ENCODE results near the gene HECW1. TPM values are rescaled to one million over a fixed set of nuclear protein-coding genes. Genes with fewer than 3 reads are reported as not detected.
"Not testable (repeated sequence)": the region's sequence is repeated elsewhere in the genome, so short reads cannot be mapped to it uniquely, and the experiment has no call there.

Gene HECW1
- total RNA-seq, 4 donors from 2014 or later, result 0.83 to 3.9 (median 2.7) TPM; not detected in 1

DNA sequence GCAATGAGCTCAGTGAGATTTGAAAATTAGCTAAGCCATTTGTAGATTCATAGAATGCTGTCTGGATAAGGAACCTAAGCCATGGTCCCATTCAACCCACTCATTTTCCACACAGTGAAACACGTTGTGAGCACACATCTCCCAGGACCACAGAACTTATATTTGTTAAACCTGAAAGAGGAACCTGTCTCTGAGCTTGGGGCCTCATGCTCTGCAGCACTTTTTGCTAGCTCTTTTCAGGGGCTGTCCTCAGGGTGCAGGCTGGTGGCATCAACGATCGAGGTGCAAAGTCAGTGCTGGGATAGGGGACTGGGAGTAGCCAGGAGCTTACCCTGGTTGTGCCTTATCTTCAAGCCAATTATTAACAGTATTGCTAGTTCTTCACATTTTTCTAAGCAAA, 11.9 kb downstream of the HECW1 start:
- no peaks in the 10 kb centered on the region for H3K27me3 ChIP-seq
- H3K36me3 ChIP-seq, result no peaks in the 10 kb centered on the region
- no peaks in the 10 kb centered on the region for H3K9me3 ChIP-seq
- no peaks in the 10 kb centered on the region for H3K4me1 ChIP-seq
- no peak overlapping the region for H3K4me3 ChIP-seq
- H3K27ac ChIP-seq, result no peak overlapping the region
- no peak for DNase-seq
- no peak for TF ChIP-seq POLR2A (IDR thresholded peaks at IDR 0.05)
- TF ChIP-seq, protein P1, sequence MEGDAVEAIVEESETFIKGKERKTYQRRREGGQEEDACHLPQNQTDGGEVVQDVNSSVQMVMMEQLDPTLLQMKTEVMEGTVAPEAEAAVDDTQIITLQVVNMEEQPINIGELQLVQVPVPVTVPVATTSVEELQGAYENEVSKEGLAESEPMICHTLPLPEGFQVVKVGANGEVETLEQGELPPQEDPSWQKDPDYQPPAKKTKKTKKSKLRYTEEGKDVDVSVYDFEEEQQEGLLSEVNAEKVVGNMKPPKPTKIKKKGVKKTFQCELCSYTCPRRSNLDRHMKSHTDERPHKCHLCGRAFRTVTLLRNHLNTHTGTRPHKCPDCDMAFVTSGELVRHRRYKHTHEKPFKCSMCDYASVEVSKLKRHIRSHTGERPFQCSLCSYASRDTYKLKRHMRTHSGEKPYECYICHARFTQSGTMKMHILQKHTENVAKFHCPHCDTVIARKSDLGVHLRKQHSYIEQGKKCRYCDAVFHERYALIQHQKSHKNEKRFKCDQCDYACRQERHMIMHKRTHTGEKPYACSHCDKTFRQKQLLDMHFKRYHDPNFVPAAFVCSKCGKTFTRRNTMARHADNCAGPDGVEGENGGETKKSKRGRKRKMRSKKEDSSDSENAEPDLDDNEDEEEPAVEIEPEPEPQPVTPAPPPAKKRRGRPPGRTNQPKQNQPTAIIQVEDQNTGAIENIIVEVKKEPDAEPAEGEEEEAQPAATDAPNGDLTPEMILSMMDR (IDR thresholded peaks at IDR 0.05), result no peak

DNA sequence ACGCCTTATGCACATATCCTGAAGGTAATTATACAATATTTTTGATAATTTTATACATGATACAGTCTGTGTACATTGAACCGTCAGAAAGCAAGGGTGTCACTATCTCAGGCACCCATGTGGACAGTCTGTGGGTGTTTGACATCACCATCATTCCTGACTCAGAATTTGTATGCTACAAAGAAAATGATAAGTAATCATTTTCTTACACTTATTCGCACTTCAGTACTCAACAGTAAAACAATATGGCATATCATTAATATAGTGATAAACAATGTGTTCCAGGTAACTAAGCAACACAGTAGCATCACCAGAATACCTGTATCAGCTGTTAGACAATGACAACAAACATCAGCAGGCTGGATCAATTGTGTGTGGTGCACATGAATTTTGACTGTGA, 17.9 kb downstream of the HECW1 start:
- TF ChIP-seq, protein P1 (IDR thresholded peaks at IDR 0.05), result no peak
- no peak for TF ChIP-seq POLR2A (IDR thresholded peaks at IDR 0.05)
- no peak overlapping the region for H3K27ac ChIP-seq
- no peaks in the 10 kb centered on the region for H3K36me3 ChIP-seq
- no peaks in the 10 kb centered on the region for H3K9me3 ChIP-seq
- no peaks in the 10 kb centered on the region for H3K4me1 ChIP-seq
- no peak overlapping the region for H3K4me3 ChIP-seq
- no peaks in the 10 kb centered on the region for H3K27me3 ChIP-seq
- DNase-seq, result no peak

DNA sequence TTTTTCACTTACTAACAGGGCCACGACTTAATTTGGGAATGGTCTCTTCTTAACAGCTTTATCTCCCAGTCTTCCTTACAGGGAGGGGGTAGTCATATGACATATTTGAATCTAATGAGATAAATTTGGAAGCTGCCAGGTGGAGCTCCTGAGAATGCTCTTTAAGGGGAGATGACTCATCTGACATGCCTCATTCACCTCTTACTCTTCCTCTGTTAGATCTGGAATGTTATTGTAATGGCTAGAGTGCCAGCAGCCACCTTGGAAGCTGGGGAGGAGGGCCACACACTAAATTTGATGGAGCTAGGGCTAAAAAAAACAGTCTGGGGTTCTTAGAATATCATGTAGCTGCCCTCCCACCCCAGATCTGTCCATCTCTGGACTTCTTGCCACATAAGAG, 22.7 kb downstream of the HECW1 start:
- TF ChIP-seq, protein P1 (IDR thresholded peaks at IDR 0.05), result no peak
- TF ChIP-seq POLR2A (IDR thresholded peaks at IDR 0.05), result no peak
- no peak for DNase-seq
- H3K9me3 ChIP-seq, result no peaks in the 10 kb centered on the region
- H3K4me3 ChIP-seq, result no peak overlapping the region
- H3K27me3 ChIP-seq, result no peaks in the 10 kb centered on the region
- H3K4me1 ChIP-seq, result no peaks in the 10 kb centered on the region
- H3K27ac ChIP-seq, result no peak overlapping the region
- H3K36me3 ChIP-seq, result no peaks in the 10 kb centered on the region

DNA sequence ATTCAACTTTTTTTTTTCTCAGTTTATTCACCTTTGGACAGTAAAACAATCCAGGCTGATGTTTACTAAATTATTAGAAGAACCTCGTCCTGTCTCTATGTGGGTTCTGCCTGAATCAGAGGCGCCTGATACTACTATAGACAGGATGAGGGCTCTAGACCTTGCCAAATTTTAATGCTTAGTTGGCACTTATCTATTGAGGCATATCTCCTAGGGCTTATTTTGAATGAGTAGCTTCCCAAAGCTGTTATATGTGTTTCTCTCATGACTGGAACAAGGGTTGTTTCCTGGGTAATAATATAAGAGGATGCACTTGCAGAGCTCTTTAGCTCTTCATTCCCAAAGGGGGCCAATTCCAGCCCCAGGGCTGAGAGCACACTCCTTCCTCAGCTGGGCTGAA, 23.6 kb downstream of the HECW1 start:
- Histone ChIP-seq H3K36me3 (no peaks in the 10 kb centered on the region), H3K4me1 (no peaks in the 10 kb centered on the region), H3K27ac (no peak overlapping the region), H3K9me3 (no peaks in the 10 kb centered on the region), H3K4me3 (no peak overlapping the region), H3K27me3 (no peaks in the 10 kb centered on the region)
- no peak for DNase-seq
- TF ChIP-seq, protein P1 (IDR thresholded peaks at IDR 0.05), result no peak
- TF ChIP-seq POLR2A (IDR thresholded peaks at IDR 0.05), result no peak

DNA sequence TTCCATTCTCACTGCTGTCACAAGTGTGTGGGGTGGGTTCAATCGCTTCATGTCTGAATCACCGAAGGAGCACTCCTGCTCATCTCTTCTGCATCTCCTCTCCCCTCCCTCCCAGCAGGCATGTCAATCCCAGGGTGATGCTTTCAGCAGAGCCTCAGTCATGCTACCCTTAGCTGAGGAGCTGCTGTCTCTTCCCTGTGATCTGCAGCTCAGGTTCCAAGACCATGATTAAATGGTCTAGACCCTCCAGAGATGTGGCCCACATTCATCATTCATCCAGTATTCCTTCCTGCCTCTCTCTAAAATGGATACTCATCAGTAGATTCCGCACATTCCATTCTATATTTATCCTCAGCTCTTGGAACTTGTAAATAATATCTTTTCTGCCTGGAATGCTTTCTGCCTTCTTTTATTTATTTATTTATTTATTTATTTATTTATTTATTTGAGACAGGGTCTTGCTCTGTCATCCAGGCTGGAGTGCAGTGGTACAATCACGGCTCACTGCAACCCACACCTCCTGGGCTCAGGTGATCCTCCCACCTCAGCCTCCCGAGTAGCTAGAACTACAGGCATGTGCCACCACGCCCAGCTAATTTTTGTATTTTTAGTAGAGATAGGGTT, 24.8 kb downstream of the HECW1 start:
- not testable (repeated sequence) for DNase-seq, H3K27me3 ChIP-seq, H3K9me3 ChIP-seq, H3K4me1 ChIP-seq, H3K27ac ChIP-seq, H3K4me3 ChIP-seq, H3K36me3 ChIP-seq

DNA sequence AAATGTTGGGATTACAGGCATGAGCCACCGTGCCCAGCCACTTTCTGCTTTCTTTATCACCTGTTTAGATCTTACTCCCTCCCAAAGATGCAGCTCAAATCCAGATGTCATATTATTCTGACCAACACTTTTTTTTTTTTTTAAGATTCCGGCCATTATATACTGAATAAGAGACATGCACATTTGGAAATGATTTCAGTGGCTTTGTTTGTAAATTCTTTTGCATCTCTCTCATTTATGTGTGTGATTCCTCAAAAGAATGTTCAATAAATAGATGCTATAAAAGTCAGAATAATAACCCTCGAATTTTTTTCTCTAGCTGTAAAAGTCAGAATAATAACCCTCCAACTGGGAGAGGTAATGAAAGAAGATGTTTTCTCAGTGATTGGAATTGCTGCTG, 25.4 kb downstream of the HECW1 start:
- Histone ChIP-seq H3K27me3 (no peaks in the 10 kb centered on the region), H3K9me3 (no peaks in the 10 kb centered on the region), H3K4me1 (no peaks in the 10 kb centered on the region), H3K4me3 (no peak overlapping the region), H3K27ac (no peak overlapping the region), H3K36me3 (no peaks in the 10 kb centered on the region)
- DNase-seq, result no peak
- TF ChIP-seq, protein P1 (IDR thresholded peaks at IDR 0.05), result no peak
- no peak for TF ChIP-seq POLR2A (IDR thresholded peaks at IDR 0.05)
